ENCODE results near the gene FSTL4.

GRCh38 chr5:133635051-133635450 is 22.7 kb upstream of the FSTL4 start:
- TF ChIP-seq CTCF (IDR thresholded peaks at IDR 0.05) = no peak
- TF ChIP-seq POLR2AphosphoS5 (IDR thresholded peaks at IDR 0.05) = no peak
- no peak for TF ChIP-seq POLR2A (IDR thresholded peaks at IDR 0.05)
